H54 (cell line): ENCODE measurements around the gene DUOX1.

Experiments
- DNase-seq: peaks from one replicate; pipeline ENCODE4 v3.0.0; 2011; ENCODE audit warnings: low spot score, mixed read lengths; ENCODE audit not compliant: insufficient read length
- FAIRE-seq: peaks from 3 replicates; lab custom pipeline; 2011; peaks lifted over from hg19 to GRCh38; lab: Jason Lieb, UNC
- POLR2A ChIP-seq: IDR thresholded peaks from 2 replicates; pipeline ENCODE4 v1.6.1; 2011; ENCODE audit warnings: low read depth, mild to moderate bottlenecking, low read length

The DUOX1 gene

DNA sequence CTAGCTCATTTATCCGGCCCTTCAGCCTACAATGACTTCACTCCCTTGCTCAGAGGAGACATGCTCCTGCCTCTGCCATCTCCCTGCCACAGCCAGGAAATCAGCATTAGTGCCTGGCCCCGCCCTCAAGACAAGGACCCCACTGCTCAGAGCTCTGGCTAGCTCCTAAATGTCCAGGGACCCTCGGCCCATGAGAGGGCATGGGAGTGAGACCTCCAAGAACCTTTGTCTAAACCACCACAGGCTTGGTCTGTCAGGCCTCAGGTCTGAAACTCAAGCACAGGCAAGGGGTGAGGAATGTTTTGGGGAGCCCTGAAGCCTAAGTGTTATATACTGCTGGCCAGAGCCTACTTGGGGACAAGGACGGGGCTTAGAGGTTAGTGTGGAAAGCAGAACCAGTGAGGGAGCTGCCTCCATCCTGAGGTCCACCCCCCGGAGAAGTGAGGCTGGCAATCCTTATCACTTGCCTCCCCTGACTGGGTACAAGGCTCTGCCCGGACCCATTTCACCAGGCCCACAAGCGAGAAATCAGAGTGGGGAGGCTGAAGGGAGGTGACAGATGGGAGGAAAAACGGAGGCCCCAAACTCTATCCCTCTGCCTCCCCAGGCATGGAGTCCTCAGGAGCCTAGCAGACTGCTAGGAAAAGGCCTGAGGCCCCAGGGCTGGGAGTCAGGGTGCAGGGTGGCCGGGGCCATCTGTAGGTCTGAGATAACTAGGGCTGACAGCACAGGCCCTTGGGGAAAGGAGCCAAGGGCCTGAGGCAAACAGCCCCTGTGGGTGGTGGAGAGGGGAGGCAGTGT, 39.2 kb downstream of the DUOX1 start:
- TF ChIP-seq POLR2A, result no peak
- FAIRE-seq (no peak), DNase-seq (no peak)

DNA sequence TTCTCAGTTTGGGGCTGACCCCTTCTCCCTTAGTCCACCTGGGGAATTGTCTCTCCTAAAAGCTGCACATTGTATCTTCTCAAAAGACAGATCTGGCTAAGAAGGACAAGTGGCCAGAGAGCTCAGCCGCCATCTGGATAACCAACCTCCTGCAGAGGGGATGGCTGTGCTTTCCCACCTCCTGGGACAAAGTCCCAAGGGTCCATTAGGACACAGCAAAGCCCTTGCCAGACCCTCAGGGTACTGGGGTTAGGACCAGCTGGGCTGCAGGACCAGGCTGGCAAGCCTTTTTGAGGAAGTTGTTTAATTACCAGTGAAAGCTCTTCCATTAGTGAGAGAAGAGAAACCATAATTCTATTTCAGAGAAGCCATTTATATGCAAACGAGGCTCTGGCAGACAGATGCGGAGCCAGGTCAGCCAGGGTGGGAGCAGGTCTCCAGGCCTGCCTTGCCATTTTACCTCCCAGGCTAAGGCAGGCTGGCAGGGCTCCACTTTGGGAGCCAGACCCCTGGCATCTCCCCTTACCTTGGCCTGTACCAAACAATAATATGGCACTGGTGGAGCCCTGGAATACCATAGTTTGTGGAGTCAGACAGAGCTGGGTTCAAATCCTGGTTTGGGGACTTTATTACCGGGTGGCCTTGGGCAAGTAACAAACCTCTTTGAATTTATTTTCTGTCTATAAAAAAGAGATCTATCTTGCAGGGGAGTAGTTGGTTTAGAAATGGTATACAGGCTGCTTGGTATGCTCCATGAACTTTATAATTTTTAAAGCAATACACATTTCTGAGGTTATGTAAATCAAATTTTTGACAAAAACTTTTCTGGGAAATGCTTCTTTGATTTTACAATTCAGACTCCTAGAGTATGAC, 40.0 kb downstream of the DUOX1 start:
- FAIRE-seq (no peak), DNase-seq (no peak)
- no peak for TF ChIP-seq POLR2A

DNA sequence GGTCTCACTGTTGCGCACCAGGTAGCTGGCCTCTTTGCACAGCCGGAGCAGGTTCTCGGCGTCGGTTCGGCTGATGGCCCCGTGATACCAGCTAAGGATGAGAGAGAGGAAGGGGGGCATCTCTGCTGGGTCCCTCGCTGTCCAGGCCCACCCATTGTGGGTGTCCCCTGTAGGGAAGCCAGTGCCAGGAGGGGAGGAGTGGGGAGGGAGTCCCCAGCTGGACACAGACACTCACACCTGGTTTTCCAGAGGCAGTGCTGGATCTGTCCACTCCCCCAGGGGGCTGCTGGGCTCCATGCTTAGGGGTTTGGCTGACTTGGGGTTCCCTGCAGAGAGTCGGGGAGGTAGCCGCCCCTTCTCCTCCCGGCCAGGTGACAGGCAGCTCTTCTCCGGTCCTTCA, 42.1 kb downstream of the DUOX1 start:
- FAIRE-seq (no peak), DNase-seq (no peak)
- TF ChIP-seq POLR2A, result no peak

DNA sequence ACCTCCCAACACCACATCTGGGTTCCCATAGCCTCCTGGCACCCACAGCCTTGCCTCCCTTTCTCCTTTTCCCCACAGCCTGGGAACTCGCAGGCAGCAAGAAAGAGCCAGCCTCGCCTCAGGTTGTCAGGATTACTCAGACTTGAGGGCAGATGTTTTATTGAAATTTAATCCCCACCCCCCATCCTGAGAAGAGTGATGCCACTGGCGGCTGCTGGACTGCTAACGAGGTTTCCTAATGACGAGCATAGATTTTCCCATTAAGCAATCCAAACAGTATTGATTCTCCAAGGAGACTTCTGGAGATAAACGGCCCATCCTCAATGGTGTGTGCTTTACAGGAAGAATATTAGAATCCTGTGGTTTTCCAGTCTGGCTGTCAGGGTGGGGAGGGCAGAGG, 44.3 kb downstream of the DUOX1 start:
- DNase-seq, result no peak
- no peak for TF ChIP-seq POLR2A
- FAIRE-seq, result no peak

DNA sequence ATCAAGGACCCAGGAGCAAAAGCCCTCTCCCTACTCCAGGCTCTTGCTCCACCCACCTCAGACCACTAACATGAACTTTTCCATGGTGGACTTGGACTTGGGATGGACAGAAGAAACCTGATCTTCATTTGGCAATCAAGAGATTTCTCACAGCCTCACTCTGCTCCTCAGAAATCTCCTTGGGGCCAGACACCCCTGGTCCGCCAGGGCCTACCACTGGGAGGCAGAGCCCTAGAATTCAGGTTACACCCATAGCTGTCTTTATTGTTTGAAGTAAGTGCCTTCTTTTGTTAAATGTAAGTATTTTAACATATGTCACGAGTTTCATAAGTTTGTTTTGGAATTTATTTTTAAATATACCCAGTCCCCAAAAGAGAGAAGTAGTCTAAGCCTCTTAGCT, 44.8 kb downstream of the DUOX1 start:
- DNase-seq, result no peak
- FAIRE-seq, result no peak
- TF ChIP-seq POLR2A, result no peak

DNA sequence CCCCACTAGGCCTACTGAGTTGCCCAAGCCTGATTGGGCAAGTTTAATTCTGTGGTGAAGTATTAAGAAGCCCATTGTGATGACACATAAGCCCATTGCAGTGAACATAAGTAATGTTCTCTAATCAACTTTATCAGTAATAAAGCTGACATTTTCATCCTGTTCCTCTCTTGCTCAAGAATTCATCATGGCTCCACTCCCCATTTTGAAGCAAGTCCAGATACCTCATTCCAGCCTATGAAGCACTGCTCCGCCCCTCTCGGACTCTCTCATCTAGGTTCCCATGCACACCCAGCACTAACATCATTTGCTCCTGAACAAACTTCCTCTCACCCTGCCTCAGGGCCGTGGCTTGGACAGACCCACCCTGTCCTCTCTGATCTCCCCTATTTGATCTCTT, 47.5 kb downstream of the DUOX1 start:
- DNase-seq, result no peak
- FAIRE-seq, result no peak
- no peak for TF ChIP-seq POLR2A

DNA sequence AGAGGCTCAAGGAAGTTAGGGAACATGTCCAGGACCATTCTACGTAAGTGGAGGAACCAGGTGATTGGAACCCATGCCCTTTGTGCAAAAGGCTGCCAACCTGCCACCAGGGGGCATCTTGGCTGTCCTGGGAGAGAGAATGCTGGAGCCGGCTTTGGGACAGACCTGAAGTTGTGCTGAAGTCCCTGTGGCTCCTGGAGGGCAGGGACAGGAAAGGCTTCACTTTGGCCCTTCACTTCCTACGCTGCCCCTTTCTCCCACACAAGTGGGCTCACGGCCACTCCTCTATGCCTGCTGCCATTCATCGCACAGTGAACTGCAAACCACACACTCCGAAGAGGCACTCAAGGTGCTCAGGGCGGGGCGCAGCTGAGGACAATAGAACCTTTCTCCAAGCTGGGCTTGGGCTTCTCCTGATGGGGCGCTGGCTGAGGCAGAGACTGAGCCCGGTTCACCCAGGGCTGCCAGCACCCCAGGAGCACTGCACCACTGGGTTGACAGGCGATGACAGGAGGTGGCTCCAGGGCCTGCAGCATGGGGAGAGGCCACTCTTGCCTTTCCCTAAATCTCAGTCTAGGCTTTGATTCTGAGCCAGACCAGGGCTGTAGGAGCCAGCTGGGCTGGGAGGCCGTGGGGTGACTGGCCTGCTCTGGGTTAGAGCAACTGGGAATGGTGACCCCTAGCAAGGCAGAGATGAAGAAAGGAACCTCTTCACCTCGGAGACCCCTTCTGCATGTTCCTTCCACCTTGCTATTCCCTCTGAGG, 49.6 kb downstream of the DUOX1 start:
- TF ChIP-seq POLR2A, result no peak
- DNase-seq, result no peak
- no peak for FAIRE-seq

DNA sequence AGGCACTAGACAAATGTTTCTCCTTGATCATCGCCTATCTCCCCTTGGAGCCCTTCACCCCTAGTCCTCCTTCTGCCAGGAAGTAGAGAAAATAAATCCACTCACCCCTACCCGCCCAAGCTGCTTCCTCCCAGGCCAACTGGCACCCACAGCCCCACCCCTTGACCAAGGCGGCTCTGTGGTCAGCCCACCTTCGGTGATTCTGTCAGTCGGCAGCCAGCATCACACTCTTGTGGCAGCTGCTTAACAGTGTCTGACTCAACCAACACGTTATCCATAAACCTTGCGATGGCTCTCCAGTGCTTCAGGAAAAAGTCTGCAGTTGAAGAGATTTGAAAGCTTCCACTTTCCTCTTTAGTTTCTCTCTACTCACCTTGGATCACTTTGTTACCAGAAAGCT, 50.4 kb downstream of the DUOX1 start:
- no peak for TF ChIP-seq POLR2A
- peak; percentile 93 for DNase-seq
- peak; percentile 80 for FAIRE-seq

DNA sequence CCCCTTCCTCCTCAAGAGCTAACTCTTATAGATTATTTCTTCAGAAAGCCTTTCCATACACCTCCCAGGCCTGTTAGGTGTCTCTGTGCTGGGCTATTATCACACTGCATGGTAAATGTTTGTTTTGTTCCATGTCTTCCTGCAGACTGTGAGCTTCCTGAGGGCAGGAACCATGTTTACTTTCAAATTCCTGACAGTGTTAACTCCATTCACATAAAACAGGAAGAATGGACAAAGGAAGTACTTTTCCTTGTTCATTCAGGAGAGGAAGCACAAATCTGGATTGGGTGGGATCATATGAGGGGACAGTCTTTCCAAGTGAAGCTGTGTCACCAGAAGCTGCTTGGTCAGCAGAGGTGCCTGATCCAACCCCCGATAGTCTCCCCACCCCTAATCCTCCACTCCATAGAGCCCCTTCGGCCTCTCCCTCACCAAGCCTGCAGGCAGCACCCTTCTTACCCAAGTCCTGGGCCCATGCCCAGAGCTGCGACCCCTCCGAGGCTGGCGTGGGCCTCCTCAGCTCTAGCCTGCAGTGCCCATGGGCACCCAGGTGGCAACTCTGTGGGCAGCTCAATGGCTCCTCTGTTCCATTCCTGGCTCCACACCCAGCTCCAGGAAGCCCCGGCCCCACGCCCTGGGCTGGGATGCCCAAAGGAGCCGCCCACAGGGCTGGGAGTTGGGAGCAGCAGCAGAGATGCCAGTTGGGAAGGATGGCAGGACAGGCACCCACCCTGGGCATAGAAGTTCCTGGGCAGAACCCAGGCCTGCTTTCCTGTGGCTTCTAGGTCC, 51.0 kb downstream of the DUOX1 start:
- TF ChIP-seq POLR2A, result no peak
- no peak for FAIRE-seq

DNA sequence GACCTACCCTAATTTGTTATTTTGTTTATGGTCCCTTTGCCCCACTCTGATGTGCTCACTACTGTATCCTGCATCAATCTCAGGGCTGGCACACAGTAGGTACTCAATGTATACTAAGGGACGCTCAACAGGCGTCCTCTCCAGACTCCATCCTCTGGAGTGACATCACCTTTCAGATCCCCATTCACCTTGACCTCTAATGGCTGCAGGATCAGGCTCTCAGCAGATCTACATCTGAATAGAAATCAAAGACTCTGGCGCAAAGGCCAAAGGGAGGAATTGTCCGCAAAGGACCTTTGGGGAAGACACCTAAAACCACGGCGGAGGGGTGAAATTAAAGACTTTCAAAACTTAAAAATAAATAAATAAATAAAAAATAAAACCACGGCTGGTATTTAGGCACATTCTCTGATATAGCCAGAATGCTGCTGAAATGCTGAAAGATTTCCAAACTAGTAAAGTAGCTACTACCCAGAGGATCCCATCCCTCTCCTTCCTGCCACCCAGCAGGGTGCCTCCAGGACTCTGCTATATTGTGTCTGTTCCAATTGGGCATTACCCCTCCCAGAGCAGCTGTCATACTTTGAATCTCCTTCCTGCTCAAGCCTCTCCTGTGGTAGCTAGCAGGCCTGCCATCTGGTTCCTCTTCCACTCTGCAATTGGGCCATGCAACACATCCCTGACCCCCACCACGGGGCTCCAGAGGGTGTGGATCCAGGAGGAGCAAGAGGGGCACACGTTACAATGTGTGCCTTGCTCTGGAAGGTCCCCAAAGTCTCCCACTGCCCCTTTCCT, 51.9 kb downstream of the DUOX1 start:
- DNase-seq, result no peak
- no peak for TF ChIP-seq POLR2A
- FAIRE-seq, result no peak

More for the DNA sequence above, 51.0 kb downstream of the DUOX1 start:
- DNase-seq, result no peak

DNA sequence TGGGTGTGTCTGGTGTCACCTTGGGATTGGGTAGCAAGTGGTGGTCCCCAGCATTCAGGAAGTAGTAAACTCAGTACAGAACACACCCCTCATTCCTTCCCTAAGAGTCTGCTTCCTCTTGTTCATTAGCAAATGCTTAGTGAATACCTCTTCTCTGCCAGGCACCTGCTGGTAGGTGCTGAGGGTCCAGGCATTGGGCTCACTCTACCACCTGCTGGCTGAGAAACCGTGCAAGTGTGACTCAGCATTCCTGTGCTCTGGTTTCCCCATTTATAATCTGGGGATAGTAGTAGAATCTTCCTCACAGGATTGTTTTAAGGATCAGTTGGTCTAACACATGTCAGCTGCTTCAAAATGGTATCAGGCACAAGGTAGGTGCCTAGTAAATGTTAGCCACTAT, 53.2 kb downstream of the DUOX1 start:
- FAIRE-seq (no peak), DNase-seq (no peak)
- no peak for TF ChIP-seq POLR2A

DNA sequence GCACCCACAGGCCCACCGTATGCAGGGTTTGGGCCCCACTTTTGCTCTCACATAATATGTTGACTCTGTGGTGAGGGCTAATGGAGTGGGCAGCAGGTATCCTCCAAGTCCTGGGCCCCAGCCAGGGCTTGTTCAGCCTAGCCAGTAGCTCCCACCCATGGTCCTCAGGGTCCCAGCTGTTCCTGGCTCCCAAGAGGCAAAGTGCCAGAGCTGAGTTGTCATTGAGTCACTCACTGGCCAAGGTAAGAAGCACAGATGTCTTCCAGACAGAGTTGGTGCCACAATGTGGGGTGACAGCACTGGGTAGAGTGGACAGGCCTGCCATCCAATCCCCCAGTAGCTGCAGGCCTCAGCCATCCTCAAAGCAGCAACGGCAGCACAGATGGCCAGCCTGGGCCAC, 53.7 kb downstream of the DUOX1 start:
- TF ChIP-seq POLR2A, result no peak
- FAIRE-seq, result no peak
- no peak for DNase-seq

DNA sequence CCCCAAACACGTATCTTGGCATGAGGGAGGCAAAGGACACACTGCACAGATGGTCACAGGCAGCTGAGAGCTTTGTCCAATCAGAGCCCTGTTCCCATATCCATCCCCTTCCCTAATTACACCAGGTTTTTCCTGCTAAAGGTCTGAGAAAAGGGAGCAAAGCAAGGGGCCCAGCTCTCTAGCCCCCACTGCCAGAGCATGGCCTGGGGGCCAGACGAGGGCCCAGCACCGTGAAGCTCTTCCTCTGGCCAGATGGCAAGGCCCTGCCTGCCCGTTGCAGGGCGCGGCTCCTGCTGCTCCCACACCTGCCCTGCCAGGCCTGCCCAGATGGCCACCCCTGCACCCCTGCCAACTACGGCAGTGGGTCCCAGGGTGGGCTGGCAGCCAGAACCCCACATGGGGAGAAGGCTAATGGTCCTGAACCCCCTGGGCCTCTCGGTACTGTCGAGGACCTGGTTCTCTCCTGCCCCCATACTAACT, 54.8 kb downstream of the DUOX1 start:
- no peak for FAIRE-seq
- no peak for TF ChIP-seq POLR2A
- no peak for DNase-seq
